AG09309 (cell line): ENCODE data around the gene CD79A.

Experiments
- DNase-seq: peaks from one replicate; pipeline ENCODE4 v3.0.0-alpha.2; 2010; ENCODE audit warnings: low read depth
- H3K4me3 ChIP-seq: 2 replicates; pipeline ENCODE4 v1.5.1; 2011; ENCODE audit warnings: mild to moderate bottlenecking, low read depth, low read length, moderate library complexity; ENCODE audit not compliant: control insufficient read depth
- CTCF ChIP-seq: IDR thresholded peaks from 2 replicates; pipeline ENCODE4 v1.5.1; 2011; ENCODE audit warnings: mild to moderate bottlenecking, low read depth, low read length, inconsistent platforms; ENCODE audit not compliant: insufficient read depth, control insufficient read depth; ENCODE audit errors: missing control alignments

Gene CD79A

GRCh38 chr19:41876847-41877832, at the start of gene CD79A:
CD79A (plus strand) TSS chr19:41877279; CDS start chr19:41877305, 26 bp downstream.
- no peak for TF ChIP-seq CTCF
- DNase-seq: no peak
- H3K4me3 ChIP-seq: no peak within 1 kb of the TSS

- no peak for TF ChIP-seq CTCF
- H3K4me3 ChIP-seq: no peak overlapping the region
- no peak for DNase-seq
Measured at GRCh38 chr19:41837981-41838708, 38.9 kb upstream of the CD79A start.

- TF ChIP-seq CTCF: no peak
- no peak for DNase-seq
- H3K4me3 ChIP-seq: no peak overlapping the region
Measured at GRCh38 chr19:41839211-41839610, 37.9 kb upstream of the CD79A start.

- no peak for TF ChIP-seq CTCF
- H3K4me3 ChIP-seq: no peak overlapping the region
- no peak for DNase-seq
Measured at GRCh38 chr19:41843371-41843770, 33.7 kb upstream of the CD79A start.

GRCh38 chr19:41844601-41845000, 32.5 kb upstream of the CD79A start, which contains the start of gene LYPD4:
LYPD4 (minus strand) TSS chr19:41844683; CDS start chr19:41839285, 5,398 bp downstream.
- H3K4me3 ChIP-seq: no peak within 1 kb of the TSS
- no peak for TF ChIP-seq CTCF
- DNase-seq: no peak

- no peak within 1 kb of the TSS for H3K4me3 ChIP-seq
- DNase-seq: no peak
Measured at GRCh38 chr19:41845001-41845050, 32.3 kb upstream of the CD79A start, which contains the start of gene DMRTC2. DMRTC2 (plus strand) TSS chr19:41845042; CDS start chr19:41847429, 2,387 bp downstream.

More at GRCh38 chr19:41845001-41845050, 32.3 kb upstream of the CD79A start, which contains the start of gene DMRTC2:
- no peak for TF ChIP-seq CTCF
